Thymus (tissue), 11 donors: ENCODE measurements around the gene PCTP. TPM values are rescaled to one million over a fixed set of nuclear protein-coding genes. Genes with fewer than 3 reads are reported as not detected.

Experiments used
- DNase-seq, 9 donors: peaks; one replicate each; pipeline ENCODE4 v3.0.0-alpha.2; 2013; ENCODE audit warnings: low spot score in 9 of 9, low read depth in 6 of 9, missing footprints in 1 of 9
- H3K27ac ChIP-seq, 2 donors: one replicate each; pipeline ENCODE4 v1.5.1; 2013; ENCODE audit warnings: control low read depth in 1 of 2, low read depth in 1 of 2, low read length in 1 of 2, mild to moderate bottlenecking in 1 of 2, moderate library complexity in 1 of 2
- H3K27me3 ChIP-seq, 2 donors: one replicate each; pipeline ENCODE4 v1.5.1; 2013; ENCODE audit warnings: low read length in 1 of 2; ENCODE audit not compliant: control insufficient read depth in 2 of 2, insufficient read depth in 1 of 2
- H3K36me3 ChIP-seq, 2 donors: one replicate each; pipeline ENCODE4 v1.5.1; 2013; ENCODE audit warnings: low read length in 1 of 2, mild to moderate bottlenecking in 1 of 2, moderate library complexity in 1 of 2; ENCODE audit not compliant: control insufficient read depth in 2 of 2, insufficient read depth in 2 of 2
- H3K4me1 ChIP-seq, 2 donors: one replicate each; pipeline ENCODE4 v1.5.1; 2013; ENCODE audit warnings: low read length in 2 of 2; ENCODE audit not compliant: control insufficient read depth in 2 of 2, insufficient read depth in 2 of 2
- H3K4me3 ChIP-seq, 2 donors: one replicate each; pipeline ENCODE4 v1.5.1; 2013; ENCODE audit warnings: low read length in 2 of 2, control low read depth in 1 of 2, mild to moderate bottlenecking in 1 of 2
- H3K9me3 ChIP-seq, 2 donors: one replicate each; pipeline ENCODE4 v1.5.1; 2013; ENCODE audit warnings: low read length in 1 of 2, mild to moderate bottlenecking in 1 of 2; ENCODE audit not compliant: control insufficient read depth in 2 of 2, insufficient read depth in 1 of 2
- WGBS: extraction: QIAGEN DNeasy Blood & Tissue Kit; methylation state at CpG from one replicate; pipeline ENCODE4 v1.1.7; 2013; 5-methylcytosine and 5-hydroxymethylcytosine counted together
- polyA plus RNA-seq: library from polyadenylated mRNA; stranded (reverse); fragments of 200-250 nt; gene quantifications from one replicate; pipeline ENCODE4 v1.2.3, GENCODE V29; 2013
- total RNA-seq: library from RNA; stranded (reverse); fragments of 120-200 nt; gene quantifications from one replicate; pipeline ENCODE4 v1.2.4, GENCODE V29; 2013
- donor health status: healthy.

Gene PCTP
- total and polyA plus RNA-seq, 2 donors = 8.1 to 18.9 TPM

DNA sequence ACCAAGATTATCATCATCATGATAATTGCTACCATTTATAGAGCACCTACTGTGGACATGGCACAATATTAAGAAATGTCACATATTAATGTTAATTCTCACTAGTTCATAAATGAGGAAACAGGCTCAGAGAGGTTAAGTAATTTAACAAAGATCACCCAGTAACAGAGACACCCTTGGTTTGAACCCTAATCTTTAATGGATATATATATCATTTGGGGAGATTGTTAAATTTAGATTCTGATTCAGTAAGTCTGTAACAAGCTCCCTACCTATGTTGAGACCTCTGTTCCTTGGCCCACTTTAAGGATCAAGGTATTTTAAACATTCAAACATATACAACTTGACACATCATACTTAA is 27.4 kb upstream of the PCTP start:
- Histone ChIP-seq H3K4me1 (no peaks in the 10 kb centered on the region), H3K27ac (no peak overlapping the region), H3K36me3 (no peaks in the 10 kb centered on the region), H3K27me3 (peaks cover 4% of the 10 kb centered on the region in 2 donors), H3K9me3 (no peaks in the 10 kb centered on the region), H3K4me3 (no peak overlapping the region)
- no peak for DNase-seq

DNA sequence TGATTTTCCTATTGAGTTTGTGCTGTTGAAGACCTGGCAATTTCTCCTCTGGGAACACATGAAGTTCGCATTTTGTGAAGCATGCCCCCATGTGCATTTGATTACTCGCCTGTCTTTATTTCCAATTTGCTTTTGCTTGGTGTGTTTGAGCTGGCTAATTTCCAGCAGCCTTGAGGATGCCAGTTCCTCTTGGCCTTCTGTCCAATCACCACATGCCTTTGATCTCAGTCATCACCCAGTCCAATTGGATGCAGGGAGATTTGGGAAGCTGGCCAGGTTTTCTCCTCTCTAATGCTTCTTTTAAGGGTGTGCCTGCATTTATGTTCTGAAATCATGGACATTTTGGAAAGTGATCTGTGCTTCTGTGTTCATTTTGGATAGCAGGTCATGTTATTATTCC is 24.4 kb upstream of the PCTP start:
- H3K27ac ChIP-seq = no peak overlapping the region
- no peaks in the 10 kb centered on the region for H3K4me1 ChIP-seq
- H3K9me3 ChIP-seq = no peaks in the 10 kb centered on the region
- DNase-seq = no peak
- no peak overlapping the region for H3K4me3 ChIP-seq
- no peaks in the 10 kb centered on the region for H3K36me3 ChIP-seq
- 88% methylated on average over 2 of the region's 2 CpGs for WGBS
- H3K27me3 ChIP-seq = peaks cover 4% of the 10 kb centered on the region in 2 donors

DNA sequence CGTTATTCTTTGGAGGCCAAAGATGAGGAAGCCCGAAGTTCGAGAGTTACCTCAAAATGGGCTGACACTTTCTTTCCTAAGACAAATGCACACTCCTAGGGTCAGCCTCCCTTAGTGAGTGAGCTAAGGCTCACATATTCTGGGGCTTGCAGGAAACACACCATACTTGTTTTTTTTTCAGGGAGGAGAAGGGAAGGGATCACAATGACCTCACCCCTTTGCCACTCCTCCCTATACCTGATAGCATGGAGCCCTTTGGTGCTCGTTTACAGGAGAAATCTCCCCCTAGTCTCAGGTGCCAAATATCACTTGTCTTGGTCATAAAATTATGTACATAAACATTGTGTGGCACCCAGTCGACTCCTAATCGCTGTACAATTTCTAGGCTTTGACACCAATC is 23.6 kb upstream of the PCTP start:
- Histone ChIP-seq H3K4me1 (no peaks in the 10 kb centered on the region), H3K9me3 (no peaks in the 10 kb centered on the region), H3K4me3 (no peak overlapping the region), H3K27ac (no peak overlapping the region), H3K36me3 (no peaks in the 10 kb centered on the region), H3K27me3 (peaks cover 4% of the 10 kb centered on the region in 2 donors)
- WGBS = 96% methylated on average over 6 of the region's 6 CpGs
- no peak for DNase-seq

DNA sequence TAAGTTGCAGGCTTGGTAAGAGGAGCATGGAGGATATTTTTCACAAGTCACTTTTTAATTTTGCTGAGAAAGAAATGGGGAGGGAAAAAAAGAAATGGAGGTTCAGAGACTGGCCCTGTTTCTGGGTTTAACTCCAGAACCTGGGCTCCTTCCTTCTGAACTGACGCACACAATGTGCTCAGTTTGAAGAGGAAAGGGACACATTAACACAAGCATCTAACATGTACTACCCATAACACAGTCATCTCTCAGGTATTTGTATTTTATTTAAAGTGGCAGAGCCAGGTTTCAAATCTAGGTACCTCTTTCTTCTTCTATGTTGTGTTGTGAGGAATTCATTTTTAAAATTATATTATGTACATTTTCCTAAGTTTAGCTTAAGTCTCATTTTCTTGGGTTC is 22.9 kb upstream of the PCTP start:
- WGBS = 100% methylated on average over 1 of the region's 1 CpG
- Histone ChIP-seq H3K27me3 (peaks cover 2 to 4% of the 10 kb centered on the region in 2 donors), H3K27ac (no peak overlapping the region), H3K9me3 (no peaks in the 10 kb centered on the region), H3K4me3 (no peak overlapping the region), H3K36me3 (no peaks in the 10 kb centered on the region), H3K4me1 (no peaks in the 10 kb centered on the region)
- no peak for DNase-seq

DNA sequence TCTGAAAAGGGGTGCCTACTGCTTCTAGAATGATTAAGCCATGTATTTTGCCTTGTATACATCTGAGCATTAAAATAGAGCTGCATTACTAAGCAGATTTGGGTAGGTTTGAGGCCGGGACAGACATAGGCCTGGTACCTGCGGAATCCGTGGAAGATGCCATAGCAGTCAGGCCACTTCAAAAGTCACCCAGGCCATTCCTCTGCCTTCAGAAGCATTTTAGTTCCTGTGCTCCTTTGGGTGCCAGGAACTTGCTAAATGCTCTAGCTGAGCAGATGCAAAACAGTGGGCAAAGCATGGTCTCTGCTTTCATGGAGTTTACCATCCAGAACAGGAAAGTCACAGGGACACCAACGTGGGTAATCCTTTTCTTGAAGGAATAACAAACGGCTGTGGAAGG is 22.5 kb upstream of the PCTP start:
- no peaks in the 10 kb centered on the region for H3K4me1 ChIP-seq
- H3K27ac ChIP-seq = no peak overlapping the region
- peaks cover 0 to 4% of the 10 kb centered on the region in 2 donors for H3K27me3 ChIP-seq
- no peaks in the 10 kb centered on the region for H3K9me3 ChIP-seq
- H3K36me3 ChIP-seq = no peaks in the 10 kb centered on the region
- DNase-seq = no peak
- 93% methylated on average over 5 of the region's 5 CpGs for WGBS
- H3K4me3 ChIP-seq = no peak overlapping the region

DNA sequence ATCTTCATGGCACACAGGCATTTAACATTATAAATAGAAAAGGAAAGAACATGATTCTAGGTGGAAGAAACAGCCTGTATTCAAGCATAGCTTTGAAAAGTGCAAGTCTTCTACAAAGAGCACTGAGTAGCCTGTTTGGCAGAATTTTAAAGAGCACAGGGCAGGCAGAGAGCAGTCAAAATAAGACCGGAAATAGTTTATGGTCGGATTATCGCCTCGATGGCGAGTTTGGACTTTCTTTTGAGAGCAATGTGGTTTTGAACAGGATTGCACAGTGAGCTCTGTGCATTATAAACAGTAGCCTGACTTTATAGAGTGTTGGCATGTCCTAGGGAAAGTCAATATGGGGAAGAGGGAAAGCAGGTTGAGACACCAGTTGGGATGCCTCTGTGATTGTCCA is 22.0 kb upstream of the PCTP start:
- Histone ChIP-seq H3K9me3 (no peaks in the 10 kb centered on the region), H3K27me3 (peaks cover 0 to 4% of the 10 kb centered on the region in 2 donors), H3K36me3 (no peaks in the 10 kb centered on the region), H3K4me3 (no peak overlapping the region), H3K4me1 (no peaks in the 10 kb centered on the region), H3K27ac (no peak overlapping the region)
- no peak for DNase-seq
- 95% methylated on average over 5 of the region's 5 CpGs for WGBS

DNA sequence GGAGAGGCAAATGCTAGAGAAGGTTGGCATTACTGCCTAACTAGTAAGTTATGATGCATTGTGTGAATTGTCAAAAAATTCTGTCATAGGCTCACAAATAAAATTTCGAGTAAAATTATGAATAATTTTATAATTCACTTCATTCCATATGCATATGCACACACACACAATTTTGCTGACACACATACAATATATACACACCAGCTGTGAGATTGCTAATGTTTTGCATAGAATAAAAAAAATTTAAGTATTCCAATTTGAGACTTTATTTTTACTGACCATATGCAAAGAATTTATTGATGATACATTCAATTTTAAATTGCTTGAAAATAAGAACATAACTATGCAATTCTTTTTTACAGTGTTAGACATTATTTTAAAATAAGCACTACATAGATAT is 21.4 kb upstream of the PCTP start:
- no peaks in the 10 kb centered on the region for H3K4me1 ChIP-seq
- peaks cover 0 to 4% of the 10 kb centered on the region in 2 donors for H3K27me3 ChIP-seq
- no peak for DNase-seq
- H3K9me3 ChIP-seq = no peaks in the 10 kb centered on the region
- WGBS = 88% methylated on average over 1 of the region's 1 CpG
- H3K4me3 ChIP-seq = no peak overlapping the region
- H3K27ac ChIP-seq = no peak overlapping the region
- H3K36me3 ChIP-seq = no peaks in the 10 kb centered on the region

DNA sequence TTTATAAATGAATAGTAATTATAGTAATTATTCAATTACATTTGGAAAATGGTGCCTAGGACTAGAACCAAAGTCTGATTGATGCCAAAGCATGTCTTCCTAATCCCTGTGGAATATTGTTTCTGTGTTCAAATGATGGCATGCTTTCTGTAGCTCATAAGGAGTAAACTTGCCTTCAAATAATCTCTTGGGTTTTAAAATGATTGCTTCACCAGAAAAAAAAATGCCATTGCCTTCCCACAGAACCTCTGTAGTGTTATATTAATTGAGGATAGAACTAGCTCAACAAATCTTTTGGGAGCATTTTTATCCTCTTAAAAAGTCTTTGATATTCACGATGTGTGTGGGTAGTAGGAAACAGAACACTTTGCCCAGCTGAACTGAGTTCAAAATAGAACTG is 20.5 kb upstream of the PCTP start:
- 63% methylated on average over 1 of the region's 1 CpG for WGBS
- no peak overlapping the region for H3K27ac ChIP-seq
- H3K27me3 ChIP-seq = peaks cover 0 to under 1% of the 10 kb centered on the region in 2 donors
- no peaks in the 10 kb centered on the region for H3K4me1 ChIP-seq
- H3K4me3 ChIP-seq = no peak overlapping the region
- no peak for DNase-seq
- H3K36me3 ChIP-seq = no peaks in the 10 kb centered on the region
- H3K9me3 ChIP-seq = no peaks in the 10 kb centered on the region

DNA sequence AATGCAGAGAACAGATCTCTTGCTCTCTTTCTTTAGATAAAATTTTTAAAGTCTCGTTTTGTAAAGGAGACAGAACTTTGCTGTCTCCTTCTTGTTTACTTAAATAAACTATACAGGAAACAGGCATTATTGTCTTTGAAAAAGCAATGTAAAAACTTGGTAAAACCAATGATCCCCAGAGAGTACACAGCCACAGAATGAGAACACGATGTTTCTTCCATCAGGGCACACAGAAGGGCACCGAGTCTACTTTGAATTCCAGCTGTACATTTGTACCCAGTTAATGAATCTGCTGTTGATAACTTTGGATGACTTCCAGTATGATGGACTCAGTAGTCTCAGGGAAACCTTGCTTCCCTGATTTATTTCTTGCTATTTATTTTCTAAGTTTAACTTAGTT is 20.0 kb upstream of the PCTP start:
- H3K36me3 ChIP-seq = no peaks in the 10 kb centered on the region
- H3K4me3 ChIP-seq = no peak overlapping the region
- no peak for DNase-seq
- 89% methylated on average over 3 of the region's 3 CpGs for WGBS
- no peaks in the 10 kb centered on the region for H3K9me3 ChIP-seq
- no peak overlapping the region for H3K27ac ChIP-seq
- no peaks in the 10 kb centered on the region for H3K4me1 ChIP-seq
- no peaks in the 10 kb centered on the region for H3K27me3 ChIP-seq

DNA sequence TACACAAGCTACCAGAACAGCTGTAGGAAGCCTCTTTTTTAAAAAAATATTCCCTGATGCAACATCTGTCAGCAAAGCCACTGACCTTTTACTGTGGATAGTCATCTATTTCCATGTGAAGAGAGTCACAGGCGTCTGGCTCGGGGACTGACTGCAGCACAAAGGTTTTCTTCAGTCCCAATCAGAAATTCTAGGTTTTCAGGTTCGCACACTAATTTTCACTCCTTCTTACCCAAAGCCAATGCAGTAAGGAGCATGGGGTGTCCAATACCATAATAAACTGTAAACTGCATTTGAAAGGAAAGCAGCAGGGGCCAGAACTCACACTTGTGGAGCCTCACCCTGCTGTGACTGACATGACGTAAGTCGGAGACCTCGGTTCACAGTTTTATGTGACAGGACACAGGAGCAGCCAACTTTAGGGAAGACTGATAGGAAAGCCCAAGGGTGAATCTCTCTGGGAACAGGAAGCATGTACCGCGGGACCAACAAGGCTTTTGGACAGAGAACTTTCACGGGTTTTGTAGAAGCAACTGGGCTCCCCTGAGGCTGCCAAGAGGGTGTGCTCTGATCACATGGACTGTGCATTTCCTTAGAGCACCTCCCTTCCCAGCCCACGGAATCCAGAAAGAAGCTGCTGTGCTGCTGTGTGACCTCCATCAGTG is 19.1 kb upstream of the PCTP start:
- DNase-seq = no peak
- Histone ChIP-seq H3K4me1 (no peaks in the 10 kb centered on the region), H3K27ac (no peak overlapping the region), H3K36me3 (no peaks in the 10 kb centered on the region), H3K27me3 (no peaks in the 10 kb centered on the region), H3K9me3 (no peaks in the 10 kb centered on the region), H3K4me3 (no peak overlapping the region)
- WGBS = 78% methylated on average over 10 of the region's 10 CpGs
